Esophagus muscularis mucosa (tissue), 3 donors: ENCODE results near the gene RBM28.

Experiments used
- CTCF ChIP-seq, 3 experiments: fragments of 200-600 bp in 2 of 3; fragments of 450-650 bp in 1 of 3; sonication (generic) in 2 of 3; IDR thresholded peaks; one replicate each; pipeline ENCODE4 v1.5.1; 2017 to 2019; ENCODE audit warnings: antibody characterized with exemption in 3 of 3, mild to moderate bottlenecking in 2 of 3, moderate library complexity in 1 of 3
- POLR2AphosphoS5 ChIP-seq, 2 donors: sonication (generic); formaldehyde crosslinking; IDR thresholded peaks; one replicate each; pipeline ENCODE4 v1.6.1; 2017; ENCODE audit warnings: antibody characterized with exemption in 2 of 2

GRCh38 chr7:128275681-128276080 is 68.0 kb downstream of the RBM28 start:
- TF ChIP-seq CTCF (IDR thresholded peaks at IDR 0.05) (no peak), POLR2AphosphoS5 (IDR thresholded peaks at IDR 0.05) (no peak)
